HPDE6-E6E7 (cell line): ENCODE data around the gene YPEL1.
"Not testable (repeated sequence)": the region's sequence is repeated elsewhere in the genome, so short reads cannot be mapped to it uniquely, and the experiment has no call there.

Experiments
- DNase-seq: peaks from one replicate; pipeline ENCODE4 v3.0.0; 2011; ENCODE audit warnings: missing footprints; ENCODE audit errors: extremely low spot score

YPEL1 gene

DNA sequence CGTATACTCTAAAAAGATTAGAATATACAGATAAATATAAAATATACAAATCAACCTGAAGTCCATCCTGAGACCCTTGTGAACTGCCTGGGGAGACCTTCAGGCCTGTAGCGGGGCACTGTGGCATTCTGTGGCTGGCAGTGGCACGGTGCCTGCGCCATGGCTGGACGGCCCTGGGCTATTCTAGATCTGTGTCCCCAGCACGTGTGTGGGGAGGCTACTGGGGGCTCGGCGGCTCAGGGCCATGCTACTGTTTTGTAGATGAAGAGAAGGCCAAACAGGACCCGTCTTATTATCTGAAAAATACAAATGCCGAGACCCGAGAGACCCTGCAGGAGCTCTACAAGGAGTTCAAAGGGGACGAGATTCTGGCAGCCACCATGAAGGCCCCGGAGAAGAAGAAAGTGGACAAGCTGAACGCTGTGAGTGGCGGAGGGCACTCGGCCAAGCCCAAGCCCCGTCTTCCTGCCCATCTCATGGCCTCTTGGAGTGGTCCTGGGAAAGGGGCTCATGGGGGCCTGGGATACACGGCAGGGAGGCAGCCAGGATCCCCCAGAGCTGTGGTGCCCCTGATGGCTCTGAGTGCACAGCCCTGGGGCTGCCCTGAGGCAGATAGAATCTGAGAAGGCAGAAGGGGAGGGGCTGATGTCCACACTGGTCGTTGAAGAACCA, 51.0 kb downstream of the YPEL1 start:
- no peak for DNase-seq

DNA sequence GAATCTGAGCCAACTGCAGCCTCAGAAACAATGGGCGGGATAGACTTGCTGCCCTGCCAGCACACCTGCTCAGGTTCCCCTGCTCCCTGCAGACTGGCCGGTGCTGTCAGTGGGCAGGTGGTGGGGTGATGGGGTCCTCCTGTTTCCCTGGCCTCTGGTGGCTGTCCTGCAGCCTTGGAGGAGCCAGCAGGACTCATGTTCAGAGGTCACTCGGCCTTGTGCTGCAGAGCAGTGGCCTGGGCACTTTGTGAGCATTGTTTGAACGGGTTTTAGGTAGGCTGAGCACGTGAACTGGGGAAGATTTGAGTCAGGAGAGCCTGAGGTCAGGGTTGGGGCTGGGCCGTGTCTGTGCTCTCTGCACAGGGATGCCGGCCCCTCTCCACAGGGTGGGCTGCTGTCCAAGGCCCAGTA, 52.2 kb downstream of the YPEL1 start:
- DNase-seq, result no peak

DNA sequence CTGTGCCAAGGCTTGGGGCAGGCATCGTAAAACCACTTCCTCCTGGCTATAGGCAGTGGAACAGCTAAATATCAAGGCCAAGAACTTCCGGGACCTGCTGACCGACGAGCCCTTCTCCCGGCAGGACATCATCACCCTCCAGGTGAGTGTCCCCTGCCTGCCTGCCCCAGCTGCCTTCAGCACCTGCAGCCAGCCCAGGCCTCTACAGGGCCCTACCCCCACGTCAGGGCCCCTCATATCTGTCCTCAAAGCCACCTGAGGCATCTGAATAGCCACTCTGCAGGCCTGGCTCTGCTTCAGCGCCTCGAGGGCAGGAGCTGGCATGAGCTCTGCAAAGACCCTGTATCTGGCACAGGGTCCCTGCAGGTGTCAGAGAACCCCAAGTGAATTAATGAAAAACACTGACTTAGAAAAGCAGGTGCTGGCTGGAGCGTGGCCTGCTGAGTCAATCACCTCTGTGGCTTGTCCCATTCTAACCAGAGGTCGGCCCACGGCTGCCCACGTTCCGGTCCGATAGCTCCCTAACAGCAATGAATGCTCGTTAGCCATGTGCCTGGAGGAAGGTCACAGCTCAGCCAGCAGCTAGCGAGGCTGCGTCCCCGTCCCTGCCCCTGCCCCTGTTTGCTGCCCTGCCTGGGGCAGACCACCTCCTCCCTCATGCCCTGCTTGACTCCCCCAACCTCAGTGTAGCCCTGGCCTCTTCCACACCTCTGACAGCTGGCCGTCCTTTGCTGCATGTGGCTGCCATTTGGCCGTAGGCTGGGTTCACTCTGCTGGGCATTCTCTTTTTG, 53.0 kb downstream of the YPEL1 start:
- DNase-seq, result no peak

DNA sequence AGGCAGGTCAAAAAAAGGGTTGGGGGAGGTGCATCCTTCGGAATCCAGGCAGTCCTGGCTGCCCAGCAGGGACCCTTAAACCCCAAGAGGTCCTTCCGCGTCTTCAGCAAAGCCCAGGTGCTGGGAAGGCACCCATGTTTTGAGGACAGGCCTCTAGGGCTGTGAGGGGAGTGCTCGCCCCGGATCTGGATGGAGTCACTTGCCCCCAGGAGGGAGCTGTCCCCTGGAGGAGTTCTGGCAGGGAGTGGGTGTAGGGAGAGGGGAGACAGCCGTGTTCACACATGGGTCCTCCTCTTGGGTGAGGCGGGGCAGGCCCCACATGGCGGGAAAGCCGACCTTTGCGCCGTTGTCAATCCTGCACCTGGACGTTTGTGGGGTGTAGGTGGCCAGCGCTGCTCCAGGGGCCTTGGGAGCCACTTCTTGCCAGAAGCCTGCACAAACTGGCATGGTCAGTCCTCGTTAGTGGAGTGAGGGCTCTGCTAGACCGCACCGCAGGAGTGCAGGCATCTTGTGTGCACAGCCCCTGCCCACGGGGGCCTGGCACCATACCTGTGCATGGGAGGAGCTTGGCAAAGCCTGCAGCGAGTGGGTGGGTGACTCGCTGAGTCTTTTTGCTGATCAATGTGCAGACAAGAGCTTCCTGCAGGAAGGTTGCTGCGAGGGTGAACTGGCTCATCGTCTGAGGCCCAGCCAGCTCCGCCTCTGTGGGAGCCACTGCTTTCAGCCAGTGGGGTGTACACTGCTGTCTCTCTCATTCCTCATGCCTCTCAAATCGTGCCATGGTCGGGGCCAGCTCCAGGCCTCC, 53.8 kb downstream of the YPEL1 start:
- no peak for DNase-seq

DNA sequence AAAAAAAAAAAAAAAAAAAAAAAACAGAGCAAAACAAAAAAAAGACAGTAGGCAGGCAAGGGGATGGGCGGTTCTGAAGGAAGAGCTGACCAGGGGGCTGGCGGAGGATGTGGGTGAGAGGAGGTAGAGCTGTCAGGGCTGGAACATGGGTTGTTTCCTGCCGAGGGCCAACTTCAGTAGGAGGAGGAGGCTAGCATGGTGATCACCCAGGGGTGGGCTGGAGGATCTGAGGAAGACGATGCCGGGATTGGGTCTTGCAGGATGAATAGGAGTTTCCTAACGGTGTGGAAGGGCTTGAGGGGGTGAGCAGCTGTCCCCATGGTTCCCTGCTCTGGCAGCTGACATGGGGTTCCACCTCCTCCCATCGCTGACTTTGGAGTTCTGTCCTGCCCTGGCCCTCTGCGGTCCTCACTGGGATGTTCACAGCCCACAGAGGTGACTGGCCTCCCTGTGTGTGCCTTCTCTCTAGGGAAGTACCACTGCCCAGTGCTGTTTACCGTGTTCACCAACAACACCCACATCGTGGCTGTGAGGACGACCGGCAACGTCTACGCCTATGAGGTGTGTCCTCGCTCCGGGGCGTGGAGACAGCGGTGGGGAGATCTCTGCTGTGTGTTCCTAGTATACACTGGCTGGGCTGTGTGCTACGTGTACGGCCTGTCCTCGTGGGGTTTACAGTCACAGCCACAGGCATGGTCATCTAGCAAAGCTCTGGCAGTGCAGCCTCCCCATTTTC, 54.6 kb downstream of the YPEL1 start:
- no peak for DNase-seq

DNA sequence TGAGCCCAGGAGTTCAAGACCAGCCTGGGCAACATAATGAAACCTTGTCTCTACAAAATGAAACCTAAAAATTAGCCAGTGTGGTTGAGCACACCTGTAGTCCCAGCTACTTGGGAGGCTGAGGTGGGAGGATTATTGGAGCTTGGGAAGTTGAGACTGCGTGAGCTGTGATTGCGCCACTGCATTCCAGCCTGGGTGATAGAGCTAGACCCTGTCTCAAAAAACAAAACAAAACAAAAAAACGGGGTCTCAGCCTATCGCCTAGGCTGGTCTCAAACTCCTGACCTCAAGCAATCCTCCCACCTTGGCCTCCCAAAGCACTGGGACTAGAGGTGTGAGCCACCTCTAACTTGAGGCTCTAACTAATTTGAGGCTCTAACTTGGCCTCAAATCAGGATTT, 56.2 kb downstream of the YPEL1 start:
- no peak for DNase-seq

DNA sequence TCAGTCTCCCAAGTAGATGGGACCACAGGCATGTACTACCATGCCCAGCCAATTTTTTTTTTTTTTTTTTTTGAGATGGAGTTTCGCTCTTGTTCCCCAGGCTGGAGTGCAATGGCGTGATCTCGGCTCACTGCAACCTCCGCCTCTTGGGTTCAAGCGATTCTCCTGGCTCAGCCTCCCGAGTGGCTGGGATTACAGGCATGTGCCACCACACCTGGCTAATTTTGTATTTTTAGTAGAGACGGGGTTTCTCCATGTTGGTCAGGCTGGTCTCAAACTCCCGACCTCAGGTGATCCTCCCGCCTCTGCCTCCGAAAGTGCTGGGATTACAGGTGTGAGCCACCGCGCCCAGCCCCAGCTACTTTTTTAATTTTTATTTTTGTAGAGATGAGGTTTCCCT, 56.8 kb downstream of the YPEL1 start:
- DNase-seq, result not testable (repeated sequence)

DNA sequence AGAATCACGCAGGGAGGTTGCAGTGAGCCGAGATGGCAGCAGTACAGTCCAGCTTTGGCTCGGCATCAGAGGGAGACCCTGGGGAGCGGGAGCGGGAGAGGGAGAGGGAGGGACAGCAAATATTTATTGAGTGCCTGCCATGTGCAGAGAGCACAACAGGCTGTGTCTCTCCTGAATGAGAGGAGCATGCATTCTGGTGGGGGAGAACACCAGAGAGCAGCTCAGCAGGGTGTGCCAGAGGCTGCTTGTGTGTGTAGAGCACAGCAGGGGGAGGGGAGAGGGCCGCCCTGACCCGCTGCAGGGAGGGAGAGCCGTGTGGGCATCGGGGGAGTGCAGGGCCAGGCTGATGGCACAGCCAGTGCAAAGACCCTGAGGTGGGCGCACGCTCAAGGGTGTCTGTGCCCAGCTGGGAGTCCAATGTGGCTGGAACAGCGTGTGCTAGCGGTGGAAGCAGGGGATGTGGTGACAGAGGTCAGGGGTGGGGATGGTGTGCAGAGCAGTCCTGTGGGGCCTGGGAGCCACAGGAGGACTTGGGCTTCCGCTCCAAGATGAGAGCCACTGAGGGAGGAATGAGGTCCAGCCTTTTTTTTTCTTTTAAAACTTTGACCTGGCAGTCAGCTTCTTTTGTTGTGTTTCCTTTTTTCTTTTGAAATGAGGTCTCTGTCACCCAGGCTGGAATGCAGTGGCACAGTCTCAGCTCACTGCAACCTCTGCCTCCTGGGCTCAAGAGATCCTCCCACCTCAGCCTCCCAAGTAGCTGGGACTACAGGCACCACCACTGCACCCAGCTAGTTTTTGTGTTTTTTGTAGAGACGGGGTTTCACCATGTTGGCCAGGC, 57.8 kb downstream of the YPEL1 start:
- DNase-seq, result no peak

DNA sequence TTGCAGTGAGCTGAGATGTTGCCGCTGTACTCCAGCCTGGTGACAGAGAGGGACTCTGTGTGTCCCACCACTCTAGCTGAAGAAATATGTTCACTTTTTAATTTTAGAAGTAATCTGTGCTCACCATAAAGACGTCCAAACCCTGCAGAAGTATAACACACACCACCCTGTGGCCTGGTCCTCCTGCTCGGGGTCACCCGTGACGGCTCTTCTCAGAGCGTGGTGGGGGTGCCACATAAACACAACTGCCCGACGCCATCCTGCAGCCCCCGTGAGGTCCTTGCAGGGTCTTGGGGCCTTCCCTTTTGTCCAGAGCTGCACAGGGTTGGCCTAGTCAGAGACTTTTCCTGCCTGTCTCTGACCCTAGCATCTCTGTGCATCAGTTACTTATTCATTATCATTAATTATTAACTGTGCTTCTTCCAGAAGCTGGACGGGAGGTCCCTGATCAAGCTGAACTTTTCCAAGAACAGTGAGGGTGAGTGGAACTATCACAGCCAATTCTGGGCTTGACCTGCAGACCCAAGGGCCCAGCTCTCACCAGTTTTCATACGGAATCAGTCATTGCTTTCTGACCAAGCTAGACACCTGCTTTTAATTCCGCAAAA, 60.9 kb downstream of the YPEL1 start:
- DNase-seq, result no peak

DNA sequence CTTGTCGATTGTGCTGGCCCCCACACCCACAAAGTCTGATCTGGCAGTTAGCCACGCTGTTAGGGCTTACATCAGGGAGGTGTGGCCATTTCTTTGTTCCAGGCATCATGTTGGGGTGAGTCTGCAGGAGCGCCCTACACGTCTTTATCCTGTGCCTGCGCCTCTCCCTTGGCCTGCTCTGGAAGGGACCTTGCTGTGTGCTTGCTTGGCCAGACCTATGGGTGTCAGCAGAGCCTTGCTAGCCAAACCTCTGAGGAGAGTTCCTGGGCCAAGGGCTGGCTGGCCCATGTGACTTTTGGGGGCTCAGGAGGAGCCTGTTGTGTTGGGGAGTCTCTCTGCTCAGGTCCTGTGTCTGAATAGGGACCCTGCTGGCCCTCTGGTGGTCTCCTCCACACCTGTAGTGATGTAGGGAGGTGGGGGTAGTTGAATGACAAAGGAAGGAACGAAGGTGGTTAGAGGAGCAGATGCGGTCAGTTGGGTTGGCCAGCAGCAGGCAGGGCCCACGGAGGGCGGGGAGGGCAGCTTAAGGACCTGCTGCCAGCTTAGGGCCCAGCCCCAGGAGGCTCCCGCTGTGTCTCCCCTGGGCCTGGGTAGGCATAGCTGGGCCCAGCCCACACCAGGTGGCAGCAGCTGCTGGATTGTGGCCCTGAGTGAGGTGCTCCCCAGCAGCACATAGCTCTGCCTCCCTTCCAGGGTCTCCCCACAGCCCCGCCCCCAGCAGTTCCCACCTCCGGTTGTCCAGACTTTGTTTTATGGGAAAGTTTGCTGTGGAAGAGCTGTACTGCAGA, 61.9 kb downstream of the YPEL1 start:
- DNase-seq, result no peak

DNA sequence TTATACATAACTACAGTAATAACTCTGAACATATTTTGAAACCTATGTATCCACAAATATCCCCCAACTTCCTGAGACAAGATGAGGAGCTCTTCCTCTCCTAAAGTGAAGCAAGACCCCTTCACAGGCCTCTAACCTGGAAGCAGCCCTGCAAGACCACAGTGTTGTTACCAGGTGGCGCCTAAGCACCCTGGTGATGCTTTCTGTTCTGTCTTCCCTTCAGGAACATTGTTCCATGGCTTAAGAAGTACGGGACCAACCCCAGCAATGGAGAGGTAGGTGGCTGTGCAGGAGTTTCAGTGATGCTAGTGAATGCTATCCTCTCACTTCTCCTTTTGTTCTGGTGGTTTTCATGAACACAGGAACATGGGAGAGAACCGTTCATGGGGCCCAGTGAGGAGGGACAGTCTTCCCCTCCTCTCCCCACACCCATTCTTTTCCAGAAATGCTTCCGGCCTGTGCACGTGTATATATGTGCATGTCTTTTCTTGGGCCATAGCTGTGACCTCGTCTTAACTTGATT, 63.4 kb downstream of the YPEL1 start:
- no peak for DNase-seq

DNA sequence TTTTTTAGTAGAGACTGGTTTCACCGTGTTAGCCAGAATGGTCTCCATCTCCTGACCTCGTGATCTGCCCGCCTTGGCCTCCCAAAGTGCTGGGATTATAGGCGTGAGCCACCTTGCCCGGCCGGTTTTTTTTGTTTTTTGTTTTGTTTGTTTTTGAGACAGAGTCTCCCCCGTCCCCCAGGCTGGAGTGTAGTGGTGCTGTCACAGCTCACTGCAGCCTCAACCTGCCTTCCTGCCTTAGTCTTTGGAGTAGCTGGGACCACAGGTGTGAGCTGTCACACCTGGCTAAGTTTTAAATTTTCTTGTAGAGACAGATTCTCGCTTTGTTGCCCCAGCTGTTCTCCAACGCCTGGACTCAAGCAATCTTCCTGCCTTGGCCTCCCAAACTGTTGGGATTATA, 66.6 kb downstream of the YPEL1 start:
- no peak for DNase-seq

DNA sequence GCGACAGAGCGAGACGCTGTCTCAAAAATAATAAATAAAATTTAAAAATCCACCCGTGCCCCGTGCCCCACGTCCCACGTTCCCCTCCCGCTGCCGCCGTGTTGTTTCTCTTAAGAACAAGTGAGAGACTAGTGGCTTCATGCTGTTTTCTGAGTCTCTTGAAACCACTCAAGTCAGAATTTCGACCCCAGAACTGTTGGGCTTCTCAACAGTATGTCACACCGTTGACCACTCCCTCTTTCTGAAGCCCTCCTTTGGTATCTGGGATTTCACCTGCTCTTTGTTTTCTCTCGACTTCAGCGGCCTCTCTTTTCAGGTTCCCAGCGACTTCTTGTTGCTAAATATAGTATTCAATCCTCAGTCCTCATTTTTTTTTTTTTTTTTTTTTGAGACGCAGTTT, 68.8 kb downstream of the YPEL1 start:
- DNase-seq, result no peak

DNA sequence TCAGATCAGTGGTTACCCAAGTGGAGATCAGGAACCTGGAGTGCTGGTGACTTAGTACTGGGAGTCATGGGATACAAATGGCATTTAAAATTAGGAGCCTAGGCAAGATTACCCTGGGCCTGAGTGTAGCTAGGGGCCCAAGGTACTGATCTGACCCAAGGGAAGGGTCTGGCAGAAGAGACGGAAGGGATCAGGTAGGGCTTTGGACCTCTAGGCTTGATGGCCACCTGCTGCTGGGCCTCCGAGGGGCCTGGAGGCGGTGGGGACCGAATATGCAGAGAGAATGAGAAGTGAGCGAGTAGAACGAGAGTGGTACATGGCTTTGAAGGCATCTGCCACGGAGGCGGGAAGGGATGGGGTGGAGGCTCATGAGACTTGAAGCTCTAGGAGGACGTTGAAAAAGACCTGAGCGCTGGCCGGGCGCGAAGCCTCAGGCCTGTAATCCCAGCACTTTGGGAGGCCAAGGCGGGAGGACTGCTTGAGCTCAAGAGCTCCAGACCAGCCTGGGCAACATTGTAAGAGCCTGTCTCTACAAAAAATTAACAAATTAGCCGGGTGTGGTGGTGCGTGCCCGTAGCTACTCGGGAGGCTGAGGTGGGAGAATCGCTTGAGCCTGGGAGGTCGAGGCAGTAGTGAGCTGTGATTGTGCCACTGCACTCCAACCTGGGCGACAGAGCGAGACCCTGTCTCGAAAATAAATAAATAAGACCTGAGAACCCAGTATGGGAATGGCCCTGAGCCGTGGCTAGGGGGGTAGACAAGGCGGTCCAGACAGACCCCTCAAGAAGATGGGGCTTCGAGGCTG, 70.3 kb downstream of the YPEL1 start:
- DNase-seq, result no peak

DNA sequence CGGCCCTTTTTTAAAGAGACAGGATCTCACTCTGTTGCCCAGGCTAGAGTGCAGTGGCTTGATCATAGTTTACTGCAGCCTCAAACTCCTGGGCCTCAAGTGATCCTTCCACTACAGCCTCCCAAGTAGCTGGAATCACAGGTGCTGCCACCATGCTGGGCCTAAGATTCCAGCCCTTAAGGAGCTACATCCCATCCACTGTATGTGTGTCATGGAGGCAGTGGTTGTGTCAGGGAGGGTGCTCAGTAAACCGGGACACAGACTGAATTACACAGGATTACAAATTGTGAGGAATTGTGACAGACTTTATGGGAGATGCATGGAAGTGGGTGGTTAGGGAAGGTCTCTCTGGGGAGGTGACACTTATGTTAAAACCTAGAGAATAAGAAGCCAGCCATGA, 71.9 kb downstream of the YPEL1 start:
- DNase-seq, result no peak

DNA sequence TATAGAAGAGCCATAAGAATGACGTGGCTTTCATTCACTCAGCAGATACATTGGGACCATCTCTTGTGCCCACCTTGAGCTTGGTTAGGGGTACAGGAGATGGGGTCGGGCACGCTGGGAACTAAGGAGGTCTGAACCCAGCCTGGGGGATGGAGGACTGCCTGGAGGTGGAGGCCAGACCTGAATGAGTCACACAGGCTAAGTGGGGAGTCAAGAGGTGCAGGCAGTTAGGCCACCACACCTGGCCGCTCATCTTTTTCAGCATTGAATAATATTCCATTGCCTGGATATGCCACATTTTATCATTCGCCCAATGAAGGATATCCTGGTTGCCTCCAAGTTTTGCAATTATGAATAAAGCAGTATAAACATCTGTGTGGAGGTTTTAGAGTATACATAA, 73.6 kb downstream of the YPEL1 start:
- no peak for DNase-seq

DNA sequence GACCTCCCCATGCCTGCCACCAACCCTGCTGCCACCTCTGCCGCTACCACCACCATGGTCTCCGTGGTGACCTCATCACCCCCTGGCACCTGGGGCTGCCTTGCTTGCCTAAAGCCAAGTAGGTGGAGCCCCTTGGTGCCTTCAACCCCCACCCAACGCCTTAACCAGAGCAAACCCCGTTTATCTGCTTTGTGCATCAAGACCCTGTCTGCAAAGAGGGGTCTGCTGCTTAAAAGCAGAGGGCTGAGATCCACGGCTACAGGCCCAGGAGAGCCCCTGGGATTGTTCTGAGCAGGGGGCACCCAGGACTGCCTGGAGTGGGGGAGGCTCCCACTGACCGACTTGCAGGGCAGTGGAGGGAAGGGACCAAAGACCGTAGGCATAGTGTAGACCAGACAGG, 74.7 kb downstream of the YPEL1 start:
- DNase-seq, result no peak

DNA sequence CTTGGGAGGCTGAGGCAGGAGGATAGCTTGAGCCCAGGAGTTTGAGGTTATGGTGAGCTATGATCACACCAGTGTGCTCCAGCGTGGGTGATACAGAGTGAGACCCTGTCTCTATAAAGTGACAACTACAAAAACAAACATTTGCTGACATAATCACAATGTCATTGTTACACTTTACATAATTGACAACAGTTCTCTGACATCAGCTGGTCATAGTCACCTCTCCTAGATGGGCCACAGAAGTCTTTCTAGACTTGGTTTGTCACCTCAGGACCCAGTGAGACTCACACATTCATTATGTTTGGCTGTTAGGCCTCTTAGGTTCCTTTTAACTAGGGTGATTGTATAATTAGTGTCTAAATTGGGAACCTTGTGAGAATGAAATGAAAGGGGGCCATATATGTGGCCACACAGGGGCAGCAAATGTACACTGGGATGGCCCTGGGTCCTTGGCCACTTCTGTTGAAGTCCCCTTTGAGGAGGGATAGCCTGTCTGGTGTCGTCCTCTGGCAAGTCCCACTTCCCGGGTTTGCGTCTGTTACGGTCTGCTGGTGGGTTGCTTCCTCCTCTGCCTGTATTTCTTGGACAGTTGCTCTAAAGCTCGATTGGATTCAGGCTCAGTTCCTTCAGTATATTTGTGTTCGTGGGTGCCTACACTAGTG, 75.6 kb downstream of the YPEL1 start:
- DNase-seq, result no peak
